ENCODE measurements around the gene RFC3.
"Not testable (repeated sequence)": the region's sequence is repeated elsewhere in the genome, so short reads cannot be mapped to it uniquely, and the experiment has no call there.

Gene RFC3, protein sequence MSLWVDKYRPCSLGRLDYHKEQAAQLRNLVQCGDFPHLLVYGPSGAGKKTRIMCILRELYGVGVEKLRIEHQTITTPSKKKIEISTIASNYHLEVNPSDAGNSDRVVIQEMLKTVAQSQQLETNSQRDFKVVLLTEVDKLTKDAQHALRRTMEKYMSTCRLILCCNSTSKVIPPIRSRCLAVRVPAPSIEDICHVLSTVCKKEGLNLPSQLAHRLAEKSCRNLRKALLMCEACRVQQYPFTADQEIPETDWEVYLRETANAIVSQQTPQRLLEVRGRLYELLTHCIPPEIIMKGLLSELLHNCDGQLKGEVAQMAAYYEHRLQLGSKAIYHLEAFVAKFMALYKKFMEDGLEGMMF

DNA sequence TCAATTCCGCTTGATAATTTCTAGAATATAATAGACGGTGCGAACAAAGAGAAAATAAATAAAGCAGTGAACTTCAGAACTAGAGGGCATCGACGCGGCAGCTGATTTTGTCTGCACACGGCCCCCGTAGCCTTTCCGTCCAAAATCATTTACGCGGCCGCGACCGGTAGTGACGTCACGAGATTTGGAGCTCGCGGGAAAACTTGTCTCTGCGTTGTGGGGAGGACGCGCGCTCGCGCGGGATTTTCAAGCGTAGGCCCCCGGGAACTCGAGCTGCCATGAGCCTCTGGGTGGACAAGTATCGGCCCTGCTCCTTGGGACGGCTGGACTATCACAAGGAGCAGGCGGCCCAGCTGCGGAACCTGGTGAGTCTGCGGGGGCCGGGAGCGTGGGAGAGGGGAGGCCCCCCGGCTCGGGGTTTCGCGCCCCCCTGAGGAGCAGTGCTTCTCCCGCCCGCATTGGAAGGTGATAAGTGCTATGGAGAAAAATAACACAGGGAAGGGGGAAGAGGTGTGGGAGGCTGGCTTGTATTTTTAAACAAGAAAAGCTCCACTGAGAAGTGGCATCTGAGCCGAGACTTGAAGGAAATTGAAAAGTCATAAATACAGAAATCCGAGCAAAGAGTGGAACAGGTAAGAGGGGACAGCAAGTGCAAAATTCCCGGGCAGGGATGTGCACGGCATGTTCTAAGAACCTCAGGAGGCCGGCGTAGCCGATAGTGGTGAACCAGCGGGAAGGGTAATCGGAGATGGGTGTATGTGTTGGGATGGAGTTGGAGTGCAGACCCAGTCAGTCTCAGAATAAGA is at the start of gene RFC3:
Gene RFC3 (plus strand): TSS at position 249 of the 806 bp plus-strand sequence. CDS start 30 bp downstream, at position 279.
- peak; percentile 95 for DNase-seq

DNA sequence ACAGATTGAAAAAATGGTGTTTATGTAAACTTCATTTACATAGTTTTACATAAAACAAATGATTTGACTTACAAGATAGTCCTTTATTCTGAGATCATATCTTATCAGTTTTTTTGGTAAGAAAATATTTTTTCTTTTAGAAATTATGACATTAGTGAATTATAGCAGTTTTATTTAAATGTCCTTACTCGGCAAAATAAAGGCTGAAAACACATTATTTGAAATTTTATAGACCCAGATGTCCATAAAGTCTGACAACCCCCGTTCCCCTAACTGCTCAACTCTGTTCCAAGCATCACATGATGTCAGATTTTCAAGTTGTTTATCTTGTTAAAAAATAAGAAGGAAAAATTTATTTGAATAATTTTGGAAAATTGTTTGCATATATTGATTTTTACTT is 46.7 kb upstream of the RFC3 start:
- no peak for DNase-seq

DNA sequence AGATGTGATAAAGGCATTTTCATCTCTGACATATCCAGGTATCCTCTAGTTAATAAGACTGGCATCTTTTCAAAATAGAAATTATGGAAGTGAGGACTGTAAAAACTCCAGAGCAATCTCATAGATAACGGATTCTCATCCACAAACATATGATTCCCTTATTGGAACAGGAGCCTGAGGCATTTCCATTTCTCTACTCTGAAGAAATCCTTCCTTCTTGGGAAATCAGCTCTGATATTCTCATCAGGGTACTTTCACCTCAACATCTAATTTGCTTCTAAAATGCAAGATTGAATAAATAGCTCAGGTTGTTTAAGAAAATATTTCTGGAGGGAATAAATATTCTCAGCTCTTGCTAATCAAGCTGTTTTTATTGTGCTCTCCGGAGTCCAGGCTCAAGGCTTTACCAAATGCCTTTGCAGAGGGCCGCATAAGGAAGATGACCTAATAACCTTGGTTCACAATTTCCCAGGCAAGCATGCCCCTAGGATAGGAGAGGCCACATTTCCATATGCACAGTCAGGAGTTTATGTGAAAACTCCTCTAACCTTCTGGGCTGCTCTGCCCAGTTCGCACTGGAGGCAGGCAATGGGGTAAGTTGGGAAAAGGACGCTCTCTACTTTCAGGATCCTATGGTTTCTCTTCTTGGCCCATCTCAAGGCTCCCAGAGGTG is 44.0 kb upstream of the RFC3 start:
- no peak for DNase-seq

DNA sequence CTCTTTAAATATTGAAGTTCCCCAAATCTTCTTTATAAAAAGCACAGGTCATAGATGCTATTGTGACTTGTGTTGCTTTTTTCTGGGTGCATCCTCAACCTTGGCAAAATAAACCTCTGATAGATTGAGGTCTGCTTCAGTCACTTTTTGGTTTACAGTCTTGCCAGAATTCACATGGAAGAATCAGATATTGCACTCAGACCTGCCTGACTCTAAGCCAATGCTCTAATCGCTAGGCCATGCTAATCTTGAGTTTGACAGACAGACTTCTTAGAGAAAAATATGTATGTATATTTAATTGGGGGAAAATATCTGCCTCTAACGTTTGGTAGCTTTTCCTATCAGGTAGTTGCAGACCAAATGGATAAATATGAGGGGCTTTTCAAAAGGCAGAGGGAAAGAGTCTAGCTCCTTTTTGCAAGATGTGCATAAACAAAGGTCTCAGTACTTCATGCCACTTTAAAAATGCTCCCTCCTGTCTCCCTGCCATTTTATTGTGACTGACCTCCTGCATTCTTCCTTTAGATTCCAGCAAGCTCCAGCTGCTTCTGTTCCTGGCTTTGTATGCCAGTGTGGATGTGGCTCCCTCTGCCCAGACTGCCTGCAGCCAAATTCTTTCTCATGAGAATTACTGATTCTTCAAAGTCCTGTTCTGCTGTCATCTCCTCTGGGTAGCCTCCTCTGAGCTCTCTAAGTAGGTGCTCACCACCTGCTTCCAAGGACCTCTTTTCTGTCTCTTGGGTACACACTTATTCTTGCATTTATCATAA is 42.4 kb upstream of the RFC3 start:
- no peak for DNase-seq

DNA sequence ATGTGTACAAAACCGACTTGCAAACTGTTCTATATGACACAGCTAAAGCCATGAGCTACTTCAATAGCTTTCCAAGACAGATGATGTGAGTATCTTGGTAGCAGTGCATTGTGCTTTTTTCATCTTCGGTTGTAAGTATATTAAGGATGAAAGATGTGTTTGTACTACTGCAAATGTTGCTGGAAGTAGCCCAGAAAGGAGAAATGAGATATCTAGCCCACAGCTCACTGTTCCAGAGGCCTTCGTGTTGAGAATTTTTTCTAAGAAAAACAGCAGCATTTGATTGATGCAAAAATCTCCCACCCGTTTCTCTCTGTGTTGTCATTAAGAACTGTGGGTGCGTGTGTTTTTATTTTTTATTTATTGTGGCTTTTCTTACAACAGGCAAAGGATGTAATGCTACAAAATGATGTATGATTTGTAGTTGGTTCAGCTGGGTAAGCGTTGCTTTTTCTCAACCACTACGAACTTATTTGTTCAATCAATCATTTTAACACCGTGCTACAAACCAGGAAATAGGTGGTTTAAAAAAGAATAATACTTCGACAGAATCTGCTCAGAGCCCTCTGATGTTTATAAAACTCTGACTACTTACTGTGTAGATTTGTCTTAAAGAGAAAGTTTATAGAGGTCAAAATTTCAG is 41.6 kb upstream of the RFC3 start:
- no peak for DNase-seq

DNA sequence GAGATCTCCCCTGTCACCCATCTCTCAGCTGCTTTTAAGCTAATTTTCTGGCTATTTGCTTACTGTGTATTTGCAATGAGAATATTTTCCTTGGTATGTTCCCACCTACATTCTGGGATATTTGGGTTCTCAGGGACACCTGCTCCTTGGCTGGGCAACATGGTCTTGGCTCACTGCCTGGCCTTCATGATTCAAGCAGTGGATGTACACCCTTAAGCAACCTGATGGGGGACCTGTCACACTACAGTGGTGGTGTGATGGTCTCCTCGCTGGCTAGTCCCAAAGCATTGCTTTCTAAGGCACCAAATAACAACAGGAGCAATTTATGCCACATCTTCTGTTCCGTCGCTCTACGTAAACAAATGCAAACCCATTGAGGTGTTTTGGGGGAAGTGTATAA is 35.3 kb upstream of the RFC3 start:
- no peak for DNase-seq

DNA sequence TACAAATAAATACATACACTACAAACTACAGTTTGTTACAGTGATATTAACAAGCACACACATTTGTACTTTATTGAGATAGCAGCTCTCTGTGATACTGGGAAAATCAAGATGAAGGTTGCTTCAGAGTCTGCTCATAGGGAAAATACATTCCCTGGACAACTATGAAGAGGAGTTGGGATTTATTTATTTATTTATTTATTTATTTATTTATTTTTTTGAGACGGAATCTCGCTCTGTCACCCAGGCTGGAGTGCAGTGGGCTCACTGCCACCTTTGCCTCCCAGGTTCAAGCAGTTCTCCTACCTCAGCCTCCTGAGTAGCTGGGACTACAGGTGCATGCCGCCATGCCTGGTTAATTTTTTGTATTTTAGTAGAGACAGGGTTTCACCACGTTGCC is 34.7 kb upstream of the RFC3 start:
- DNase-seq: not testable (repeated sequence)

DNA sequence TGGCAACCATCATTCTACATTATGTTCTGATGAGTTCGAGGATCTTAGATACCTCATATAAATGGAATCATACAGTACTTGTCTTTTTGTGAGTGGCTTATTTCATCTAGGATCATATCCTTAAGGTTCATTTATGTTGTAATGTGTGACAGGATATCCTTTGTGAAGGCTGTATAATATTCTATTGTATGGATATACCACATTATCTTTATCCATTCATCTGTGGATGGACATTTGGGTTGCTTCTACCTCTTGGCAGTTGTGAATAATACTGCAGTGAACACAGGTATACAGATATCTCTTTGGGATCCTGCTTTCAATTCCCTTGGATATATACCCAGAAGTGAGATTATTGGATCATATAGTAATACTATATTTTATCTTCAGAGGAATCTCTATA is 33.2 kb upstream of the RFC3 start:
- no peak for DNase-seq

DNA sequence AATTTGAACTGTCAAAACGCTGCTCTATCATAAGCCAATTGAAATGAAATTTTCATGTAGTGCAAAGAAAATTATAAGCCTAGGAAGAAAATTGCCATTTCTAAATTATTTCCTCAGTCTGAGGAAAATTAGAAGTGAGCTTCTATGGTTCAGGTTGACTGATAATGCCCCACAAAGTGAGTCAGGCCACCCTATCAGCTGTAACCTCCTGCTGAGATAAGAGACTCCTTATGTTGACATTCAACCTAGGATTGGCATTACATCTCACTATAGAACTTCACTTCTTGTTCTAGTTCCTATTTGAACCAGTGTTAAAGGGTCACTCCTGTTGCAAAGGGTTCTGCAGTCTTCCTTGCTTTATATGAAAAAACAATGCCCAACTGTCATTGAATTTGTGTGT is 32.6 kb upstream of the RFC3 start:
- DNase-seq: no peak

DNA sequence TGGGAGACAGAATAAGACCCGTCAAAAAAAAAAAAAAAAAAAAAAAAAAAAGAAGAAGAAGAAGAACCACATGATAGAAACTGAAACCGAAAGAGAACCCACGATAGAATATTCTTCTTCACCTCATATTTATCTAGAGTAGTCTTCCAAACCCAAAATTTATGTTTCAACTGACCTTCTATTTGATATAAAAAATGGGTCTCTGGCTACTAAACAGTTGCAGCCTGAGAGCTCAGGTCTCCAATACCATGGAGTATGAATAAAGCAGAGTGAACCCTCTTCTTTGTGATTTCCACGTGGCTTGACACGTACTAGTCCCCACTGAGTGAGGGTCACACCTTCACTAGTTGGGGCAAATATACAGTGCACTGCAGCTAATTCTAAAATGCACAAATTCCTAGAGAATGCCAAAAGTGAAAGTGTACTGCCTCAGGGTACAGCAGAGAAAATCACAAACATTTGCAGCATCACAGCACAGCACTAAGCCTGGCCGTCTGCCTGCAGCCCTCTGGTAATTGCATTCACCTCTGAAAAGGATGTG is 30.8 kb upstream of the RFC3 start:
- DNase-seq: no peak

DNA sequence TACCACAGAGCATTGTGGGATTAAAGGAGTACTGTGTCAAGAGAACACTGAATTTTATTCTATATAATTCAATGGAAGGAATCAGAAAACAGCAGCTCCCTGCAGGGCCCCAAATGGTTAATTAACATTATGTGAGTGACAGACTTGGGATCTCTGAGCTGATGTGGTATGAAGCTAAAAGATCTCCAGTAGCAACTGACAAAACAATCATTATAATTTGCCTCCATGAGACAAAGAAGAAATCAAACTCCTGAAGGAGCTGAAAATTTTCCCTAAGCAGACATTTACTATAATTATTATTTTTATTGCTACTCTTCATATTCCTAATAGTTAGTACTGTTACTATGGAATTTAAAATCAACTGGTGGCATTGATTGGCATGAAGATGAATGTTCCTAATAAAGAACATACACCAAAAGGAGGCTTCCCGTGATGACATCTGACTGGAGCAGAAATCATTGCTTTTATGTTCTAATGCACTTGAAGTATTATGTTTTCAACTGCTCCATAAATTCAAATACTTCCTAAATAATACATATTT is 28.8 kb upstream of the RFC3 start:
- DNase-seq: no peak

DNA sequence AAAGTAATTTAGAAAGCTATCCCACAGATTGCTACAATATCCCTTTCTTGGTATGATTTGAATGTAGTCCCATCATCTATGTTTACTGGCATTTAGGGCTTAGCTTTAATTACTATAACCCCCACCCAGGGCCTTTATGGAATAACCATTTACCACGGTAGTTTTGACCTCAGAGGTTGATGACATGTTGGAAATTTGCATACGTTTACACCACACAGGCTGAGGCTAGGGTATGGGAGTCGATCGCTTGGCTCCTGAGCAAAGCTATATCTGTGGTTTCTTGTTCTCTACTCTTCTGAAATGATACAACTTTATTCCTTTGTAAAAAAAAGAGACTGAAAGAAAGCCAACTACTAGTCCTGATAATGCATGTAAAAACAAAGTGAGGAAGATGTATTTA is 28.2 kb upstream of the RFC3 start:
- no peak for DNase-seq

DNA sequence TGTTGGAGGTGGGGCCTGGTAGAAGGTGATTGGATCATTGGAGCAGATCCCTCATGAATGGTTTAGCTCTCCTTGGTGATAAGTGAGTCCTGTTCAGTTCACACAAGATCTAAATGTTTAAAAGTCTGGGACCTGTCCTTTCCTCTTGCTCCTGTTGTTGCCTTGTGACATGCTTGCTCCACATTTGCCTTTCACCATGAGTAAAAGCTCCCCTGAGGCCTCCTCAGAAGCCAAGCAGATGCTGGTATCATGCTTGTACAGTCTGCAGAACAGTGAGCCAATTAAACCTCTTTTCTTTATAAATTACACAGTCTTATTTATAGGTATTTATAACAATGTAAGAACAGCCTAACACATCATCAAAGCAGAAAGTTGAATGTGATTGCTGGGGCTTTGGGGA is 24.2 kb upstream of the RFC3 start:
- DNase-seq: no peak

DNA sequence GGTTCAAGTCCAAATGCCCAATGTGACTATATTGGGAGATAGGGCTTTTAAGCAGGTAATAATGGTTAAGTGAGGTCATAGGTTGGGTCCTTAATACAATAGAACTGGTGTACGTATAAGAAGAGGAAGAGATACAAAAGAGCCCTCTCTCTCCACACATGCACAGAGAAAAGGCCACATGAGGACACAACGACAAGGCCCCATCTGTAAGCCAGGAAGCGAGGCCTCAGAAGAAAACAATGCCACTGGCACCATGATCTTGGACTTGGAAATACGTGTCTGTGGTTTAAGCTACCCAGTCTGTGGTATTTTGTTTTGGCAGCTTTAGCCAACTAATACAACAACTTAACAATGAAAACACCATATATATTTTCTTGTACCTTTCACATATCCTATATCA is 23.4 kb upstream of the RFC3 start:
- no peak for DNase-seq

DNA sequence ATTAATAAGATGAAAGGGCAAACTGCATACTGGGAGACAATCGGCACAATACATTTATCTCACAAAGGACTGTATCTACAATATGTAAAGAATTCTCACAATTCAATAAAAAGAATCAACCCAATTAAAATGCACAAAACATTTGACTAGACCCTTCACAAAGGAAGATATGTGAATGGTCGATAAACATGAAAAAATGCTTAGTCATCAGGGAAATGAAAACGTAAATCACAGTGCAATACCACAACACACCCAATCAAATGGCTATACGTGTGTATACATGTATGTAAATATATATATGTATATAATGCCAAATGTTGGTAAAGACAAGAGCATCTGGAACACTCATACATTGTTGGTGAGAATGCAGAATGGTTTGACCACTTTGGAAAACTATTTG is 21.9 kb upstream of the RFC3 start:
- no peak for DNase-seq

DNA sequence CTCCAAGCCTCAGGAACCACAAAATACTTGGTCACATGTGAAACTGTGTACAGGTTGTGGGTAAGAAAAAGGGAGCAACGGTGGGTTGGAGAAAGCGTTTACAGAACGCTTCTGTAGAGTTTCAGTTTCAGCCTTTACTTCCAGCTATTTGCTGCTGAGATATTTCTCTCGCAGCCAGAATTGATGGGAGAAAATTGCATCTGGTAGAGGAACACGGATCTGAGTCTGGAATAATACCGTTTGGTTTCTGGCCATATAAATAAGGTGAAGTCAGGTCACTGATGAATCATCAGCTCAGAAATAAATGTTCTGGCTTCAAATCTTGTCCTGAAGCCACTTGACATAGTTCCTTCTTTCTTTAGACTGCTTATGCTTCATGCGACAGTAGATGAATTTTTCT is 20.3 kb upstream of the RFC3 start:
- DNase-seq: peak; percentile 6

DNA sequence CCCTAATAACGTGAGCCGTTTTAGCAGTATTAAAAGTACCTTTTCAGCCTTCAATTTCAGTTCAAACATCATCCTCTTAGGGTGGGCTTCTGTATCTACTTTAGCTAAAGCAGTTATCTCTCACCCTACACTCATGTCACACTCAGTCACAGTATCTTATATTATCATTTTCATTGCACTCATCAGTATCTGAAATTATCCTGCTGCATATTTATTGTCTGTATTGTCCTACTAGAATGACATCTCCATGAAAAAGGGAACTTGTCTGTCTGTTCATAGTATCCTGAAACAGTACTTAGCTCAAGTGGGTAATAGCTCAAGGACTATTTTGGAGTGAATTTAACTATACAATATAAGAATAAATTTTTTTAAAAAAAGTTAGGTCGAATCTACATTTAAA is 19.9 kb upstream of the RFC3 start:
- no peak for DNase-seq

DNA sequence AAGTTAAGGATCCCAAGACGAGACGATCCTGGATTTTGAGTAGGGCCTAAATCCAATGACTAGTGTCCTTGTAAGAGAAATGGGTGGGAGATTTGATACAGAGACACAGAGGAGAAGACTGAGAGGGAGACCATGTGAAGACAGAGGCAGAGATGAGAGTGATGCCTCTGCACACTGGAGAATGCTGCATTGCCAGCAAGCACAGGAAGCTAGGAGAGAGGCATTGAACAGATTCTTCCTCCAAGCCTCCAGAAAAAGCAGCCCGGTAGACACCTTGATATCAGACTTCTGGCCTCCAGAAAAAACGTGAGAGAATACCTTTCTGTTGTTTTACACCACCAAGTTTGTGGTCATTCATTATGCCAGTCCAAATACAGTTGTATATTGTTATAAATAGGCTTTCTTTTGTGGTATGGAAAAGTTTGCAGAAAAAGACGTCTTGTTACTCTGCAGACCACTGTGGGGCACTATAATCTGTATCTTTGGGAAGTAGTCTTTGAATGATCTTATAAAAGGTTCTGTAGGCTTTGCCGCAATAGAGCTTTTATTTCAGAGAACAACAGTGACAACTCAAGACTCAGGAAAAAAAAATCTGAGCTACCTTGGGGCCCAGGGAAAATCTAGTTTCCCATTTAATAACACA is 17.9 kb upstream of the RFC3 start:
- peak; percentile 50 for DNase-seq

DNA sequence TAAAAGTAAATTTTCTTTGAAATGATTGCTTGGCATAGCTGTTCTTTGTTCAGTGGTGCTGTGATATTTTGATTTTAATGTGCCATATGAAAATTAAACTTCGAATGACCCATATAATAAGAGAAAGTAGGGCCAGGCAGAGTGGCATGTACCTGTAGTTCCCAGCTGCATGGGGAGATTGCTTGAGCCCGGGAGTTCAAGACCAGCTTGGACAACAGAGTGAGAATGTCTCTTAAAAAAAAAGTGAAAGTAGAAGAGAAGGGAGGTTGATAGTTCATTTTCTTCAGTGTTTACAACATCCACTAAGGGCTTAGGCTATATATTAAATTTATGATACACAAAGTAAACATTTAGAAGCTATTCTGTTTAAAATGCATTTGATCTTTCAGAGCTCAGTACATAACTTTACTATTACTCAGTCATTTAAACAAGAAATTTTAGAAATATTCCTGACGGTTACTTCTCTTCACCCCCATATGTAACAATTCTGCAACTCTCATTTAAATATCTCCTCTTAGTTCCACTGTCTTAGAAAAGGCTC is 17.2 kb upstream of the RFC3 start:
- DNase-seq: no peak

DNA sequence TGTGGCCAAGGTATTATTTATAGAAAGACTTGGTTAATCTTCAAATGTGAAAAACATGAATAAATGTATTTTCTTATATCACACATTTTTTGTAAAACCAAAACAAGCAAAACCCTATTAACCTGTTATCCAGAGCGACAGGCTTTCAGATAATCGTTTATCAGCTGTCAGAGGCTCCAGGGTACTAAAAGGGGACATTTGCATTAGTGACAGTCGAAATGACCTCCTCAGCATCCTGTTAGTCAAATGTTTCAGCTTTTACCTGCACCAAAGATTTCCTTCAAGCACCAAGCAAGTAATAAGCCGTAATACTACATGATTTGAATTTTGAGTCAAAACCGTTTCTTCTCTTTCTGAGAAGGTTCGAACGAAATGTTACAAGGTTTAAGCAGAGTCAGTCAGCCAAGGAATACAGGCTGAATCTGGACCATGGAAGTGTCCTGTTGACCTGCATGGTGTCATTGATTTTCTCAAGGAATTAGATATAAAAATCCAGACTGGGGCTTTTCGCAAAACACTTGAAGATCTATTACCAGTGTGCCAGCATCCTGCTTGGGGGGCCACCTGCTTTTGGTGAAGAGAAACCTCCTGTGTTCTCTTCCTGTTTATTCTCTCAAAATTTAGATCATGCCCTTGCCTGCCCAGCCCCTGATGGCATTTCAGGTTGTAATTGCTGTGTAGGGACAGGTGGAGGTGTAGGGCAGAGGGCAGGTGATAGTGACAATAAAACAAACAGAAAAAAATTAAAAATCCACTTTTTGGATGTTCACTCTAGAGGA is 11.3 kb upstream of the RFC3 start:
- no peak for DNase-seq

Measured in HCEC 1CT (cell line).